IMR-90 (cell line): ENCODE data around the gene MEF2D. TPM values are rescaled to one million over a fixed set of nuclear protein-coding genes. Genes with fewer than 3 reads are reported as not detected.

Experiments used
- ATAC-seq: fragments of 200-7000 bp; cut with Tn5 transposase; 2 replicates; pipeline ENCODE4 v1.9.1; 2020; ENCODE audit warnings: low read depth, mild to moderate bottlenecking, moderate library complexity
- BruUV-seq: library from RNA; stranded (reverse); fragments of 400-500 nt; replicated peaks from 2 replicates; lab custom pipeline; 2021; lab: Mats Ljungman, UMichigan
- CTCF ChIA-PET: fragments of 300-600 bp; formaldehyde crosslinking; extraction: SDS; loops from one replicate; lab custom pipeline; 2021; ENCODE audit warnings: antibody characterized with exemption; lab: Yijun Ruan, JAX
- POLR2A ChIA-PET: fragments of 300-600 bp; sonication (Branson Sonifier 250); formaldehyde crosslinking; loops from one replicate; lab custom pipeline; 2022; ENCODE audit warnings: antibody characterized with exemption; ENCODE audit not compliant: unreplicated experiment; lab: Charles Lee
- DNase-seq: peaks from one replicate; pipeline ENCODE4 v3.0.0; 2013
- H2AFZ ChIP-seq: replicated peaks from 2 replicates; pipeline ENCODE3; 2013; ENCODE audit warnings: low read length, mild to moderate bottlenecking; ENCODE audit not compliant: poor library complexity
- H2AK5ac ChIP-seq: 2 replicates; pipeline ENCODE4 v1.6.1; 2013; ENCODE audit warnings: low read depth, low read length, inconsistent platforms
- H2AK9ac ChIP-seq: replicated peaks from 2 replicates; pipeline ENCODE3; 2013; ENCODE audit warnings: mild to moderate bottlenecking, low read depth, low read length, moderate library complexity; ENCODE audit not compliant: poor library complexity
- H2BK120ac ChIP-seq: 2 replicates; pipeline ENCODE4 v1.6.1; 2013; ENCODE audit warnings: low read depth, low read length, inconsistent platforms
- H2BK15ac ChIP-seq: 3 replicates; pipeline ENCODE4 v1.6.1; 2013; ENCODE audit warnings: low read depth, low read length, inconsistent platforms
- H2BK20ac ChIP-seq: 2 replicates; pipeline ENCODE4 v1.6.1; 2013; ENCODE audit warnings: low read depth, mild to moderate bottlenecking, inconsistent platforms, low read length, moderate library complexity
- H2BK5ac ChIP-seq: 2 replicates; pipeline ENCODE4 v1.6.1; 2013; ENCODE audit warnings: mild to moderate bottlenecking, low read depth, low read length, inconsistent platforms; ENCODE audit not compliant: poor library complexity, severe bottlenecking
- H3K14ac ChIP-seq: replicated peaks from 2 replicates; pipeline ENCODE4 v1.6.1; 2013; ENCODE audit warnings: low read depth, low read length, inconsistent platforms
- H3K18ac ChIP-seq: 2 replicates; pipeline ENCODE4 v1.6.1; 2013; ENCODE audit warnings: low read depth, low read length, control low read depth
- H3K23ac ChIP-seq: 2 replicates; pipeline ENCODE4 v1.6.1; 2013; ENCODE audit warnings: low read depth, low read length, inconsistent platforms
- H3K27ac ChIP-seq: 2 replicates; pipeline ENCODE4 v1.5.1; 2013; ENCODE audit warnings: mild to moderate bottlenecking, control low read depth, low read length; ENCODE audit not compliant: insufficient read depth
- H3K27me3 ChIP-seq: 2 replicates; pipeline ENCODE4 v1.6.1; 2013; ENCODE audit warnings: low read length; ENCODE audit not compliant: control insufficient read depth, insufficient read depth
- H3K36me3 ChIP-seq: 2 replicates; pipeline ENCODE4 v1.6.1; 2013; ENCODE audit warnings: low read length, mixed read lengths; ENCODE audit not compliant: control insufficient read depth, insufficient read depth
- H3K4ac ChIP-seq: 2 replicates; pipeline ENCODE4 v1.6.1; 2013; ENCODE audit warnings: low read depth, low read length, inconsistent platforms
- H3K4me1 ChIP-seq: 2 replicates; pipeline ENCODE4 v1.6.1; 2013; ENCODE audit warnings: low read length, mixed read lengths; ENCODE audit not compliant: control insufficient read depth, insufficient read depth
- H3K4me2 ChIP-seq: 2 replicates; pipeline ENCODE4 v1.6.1; 2013; ENCODE audit warnings: low read depth, mild to moderate bottlenecking, control low read depth, low read length, moderate library complexity
- H3K4me3 ChIP-seq: 2 replicates; pipeline ENCODE4 v1.5.1; 2013; ENCODE audit warnings: low read depth, mild to moderate bottlenecking, control low read depth, low read length, moderate library complexity; ENCODE audit not compliant: insufficient read depth
- H3K56ac ChIP-seq: 2 replicates; pipeline ENCODE4 v1.6.1; 2013; ENCODE audit warnings: low read length, inconsistent platforms; ENCODE audit not compliant: insufficient read depth; ENCODE audit errors: extremely low read depth
- H3K79me1 ChIP-seq, 2 experiments: 2 replicates each; pipeline ENCODE4 v1.6.1; 2013; ENCODE audit warnings: low read length in 2 of 2, inconsistent platforms in 1 of 2, low read depth in 1 of 2
- H3K9ac ChIP-seq: 2 replicates; pipeline ENCODE4 v1.6.1; 2013; ENCODE audit warnings: low read depth, low read length, control low read depth
- H3K9me1 ChIP-seq: 2 replicates; pipeline ENCODE4 v1.6.1; 2013; ENCODE audit warnings: low read length, inconsistent platforms; ENCODE audit not compliant: insufficient read depth
- H3K9me3 ChIP-seq: 2 replicates; pipeline ENCODE4 v1.6.1; 2013; ENCODE audit warnings: low read length; ENCODE audit not compliant: control insufficient read depth, insufficient read depth
- H4K20me1 ChIP-seq: 2 replicates; pipeline ENCODE4 v1.6.1; 2013; ENCODE audit warnings: low read length, inconsistent platforms; ENCODE audit not compliant: insufficient read depth
- H4K5ac ChIP-seq: 2 replicates; pipeline ENCODE4 v1.6.1; 2013; ENCODE audit warnings: mild to moderate bottlenecking, low read depth, low read length, control low read depth
- H4K8ac ChIP-seq, 2 experiments: 2 replicates each; pipeline ENCODE4 v1.6.1; 2013; ENCODE audit warnings: low read depth in 2 of 2, low read length in 2 of 2, control low read depth in 1 of 2, inconsistent platforms in 1 of 2
- H4K91ac ChIP-seq: 2 replicates; pipeline ENCODE4 v1.6.1; 2013; ENCODE audit warnings: low read depth, low read length, inconsistent platforms; ENCODE audit not compliant: insufficient read depth
- BHLHE40 ChIP-seq: fragments of 150-350 bp; IDR thresholded peaks from 2 replicates; pipeline ENCODE4 v1.6.1; 2016; ENCODE audit warnings: mild to moderate bottlenecking, low read depth, low read length
- ELK1 ChIP-seq: fragments of 150-350 bp; IDR thresholded peaks from 2 replicates; pipeline ENCODE4 v1.6.1; 2016; ENCODE audit warnings: low read depth, mild to moderate bottlenecking, low read length, moderate library complexity, borderline replicate concordance
- FOS ChIP-seq: fragments of 150-350 bp; IDR thresholded peaks from 2 replicates; pipeline ENCODE4 v1.6.1; 2016; ENCODE audit warnings: low read depth, low read length
- MAFK ChIP-seq: IDR thresholded peaks from 2 replicates; pipeline ENCODE4 v1.6.1; 2012; ENCODE audit warnings: low read depth, low read length, improper control_type of control experiment
- MAZ ChIP-seq: IDR thresholded peaks from 2 replicates; pipeline ENCODE4 v1.6.1; 2012; ENCODE audit warnings: low read depth, mild to moderate bottlenecking, low read length, improper control_type of control experiment, moderate library complexity, borderline replicate concordance
- MXI1 ChIP-seq: IDR thresholded peaks from 2 replicates; pipeline ENCODE4 v1.6.1; 2012; ENCODE audit warnings: low read depth, mild to moderate bottlenecking, low read length, moderate library complexity, borderline replicate concordance
- NFE2L2 ChIP-seq: fragments of 150-350 bp; IDR thresholded peaks from 2 replicates; pipeline ENCODE4 v1.6.1; 2016; ENCODE audit warnings: low read depth, mild to moderate bottlenecking, low read length
- POLR2A ChIP-seq: IDR thresholded peaks from 2 replicates; pipeline ENCODE4 v1.6.1; 2012; ENCODE audit warnings: mild to moderate bottlenecking, low read depth, low read length
- RAD21 ChIP-seq: IDR thresholded peaks from 2 replicates; pipeline ENCODE4 v1.6.1; 2012; ENCODE audit warnings: low read length, improper control_type of control experiment
- USF2 ChIP-seq: fragments of 150-350 bp; IDR thresholded peaks from 2 replicates; pipeline ENCODE4 v1.6.1; 2017; ENCODE audit warnings: mild to moderate bottlenecking, antibody characterized with exemption, low read length, low read depth
- dilution Hi-C: fragments of 300-500 bp; cut with HindIII; formaldehyde crosslinking; loops from one replicate; pipeline ENCODE4 v1.14.3; 2018; ENCODE audit warnings: low sequenced_read_pairs; ENCODE audit not compliant: unreplicated experiment
- in situ Hi-C: fragments of 300-500 bp; cut with MboI; formaldehyde crosslinking; loops from 3 replicates; pipeline ENCODE4 v1.14.3; 2019; ENCODE audit warnings: low sequenced_read_pairs, inconsistent platforms, mixed read lengths
- intact Hi-C: fragments of 100-400 bp; cut with micrococcal nuclease; formaldehyde crosslinking; loops from 2 replicates; pipeline ENCODE4 v1.10.0; 2022
- polyA plus RNA-seq, 3 experiments: library from polyadenylated mRNA; depleted of rRNA; stranded (reverse); fragments of >200 nt; gene quantifications; 2 replicates each; pipeline ENCODE4 v1.2.3, GENCODE V29; 2012; ENCODE audit warnings: low replicate concordance in 1 of 3
- total RNA-seq: library from RNA; depleted of rRNA; stranded (reverse); fragments of >200 nt; gene quantifications from 2 replicates; pipeline ENCODE4 v1.2.3, GENCODE V29; 2012

MEF2D gene
- total and polyA plus RNA-seq, 2 of the 4 experiments (the other 2 are of a cell fraction), result 2.9 to 20.0 TPM

GRCh38 chr1:156493742-156494141 is 6.8 kb downstream of the MEF2D start:
- intact Hi-C loops, result no loop called here
- peaks cover 100% of the 10 kb centered on the region for H4K20me1 ChIP-seq
- BruUV-seq, result no TSS peak

More at GRCh38 chr1:156493742-156494141, 6.8 kb downstream of the MEF2D start:
- Histone ChIP-seq H3K23ac (no peak overlapping the region), H3K9me1 (peaks cover 71% of the 10 kb centered on the region), H3K4me3 (no peak overlapping the region), H4K5ac (no peak overlapping the region), H3K9ac (no peak overlapping the region), H2AK5ac (no peak overlapping the region), H4K91ac (no peak overlapping the region), H3K4me1 (peaks cover 71% of the 10 kb centered on the region), H3K56ac (no peak overlapping the region), H3K4ac (no peak overlapping the region), H2AFZ (no peak overlapping the region), H3K4me2 (no peak overlapping the region), H3K14ac (no peak overlapping the region), H2BK5ac (no peak overlapping the region), H2AK9ac (no peak overlapping the region), H3K27me3 (no peaks in the 10 kb centered on the region), H2BK20ac (no peak overlapping the region), H3K18ac (no peak overlapping the region), H2BK15ac (no peak overlapping the region), H3K27ac (no peak overlapping the region), H3K9me3 (no peaks in the 10 kb centered on the region), H2BK120ac (no peak overlapping the region), H3K36me3 (peaks cover 5% of the 10 kb centered on the region; the same call in 1 of the 2 replicates), H4K8ac (no peak overlapping the region), H3K79me1 (peaks cover 9 to 98% of the 10 kb centered on the region in 2 experiments; a peak in 3 of 4 replicates)
- DNase-seq, result no peak
- POLR2A ChIA-PET, result no interaction called here
- ATAC-seq, result no peak
- TF ChIP-seq RAD21, result no peak
- no peak for TF ChIP-seq MXI1
- no peak for TF ChIP-seq USF2
- no peak for TF ChIP-seq BHLHE40
- TF ChIP-seq MAFK, result no peak
- TF ChIP-seq NFE2L2, result no peak
- TF ChIP-seq POLR2A, result no peak
- no peak for TF ChIP-seq FOS
- TF ChIP-seq ELK1, result no peak
- TF ChIP-seq MAZ, result no peak
- dilution Hi-C loops (no loop called here), in situ Hi-C loops (no loop called here)
- CTCF ChIA-PET, result interaction anchor here (0.8 kb wide), 1 partner anchor 13 kb away, joined by 3 read pairs; no protein-coding TSS in a partner anchor
